ENCODE data around the gene MACO1. TPM values are rescaled to one million over a fixed set of nuclear protein-coding genes. Genes with fewer than 3 reads are reported as not detected.

MACO1 gene
- polyA plus RNA-seq, 1 donor (not counting 4 experiments of a cell fraction or from before 2014, with no cell fraction given) = 8.1 TPM

GRCh38 chr1:25533775-25534409 lies 103.2 kb downstream of the MACO1 start:
- Histone ChIP-seq H3K79me2 (ENCODE audit: control insufficient read depth, insufficient read depth, low read length) (no peaks in the 10 kb centered on the region), H3K4me1 (ENCODE audit: control insufficient read depth, extremely low read depth, insufficient read depth, low read length) (peaks cover 2% of the 10 kb centered on the region), H3K9me1 (ENCODE audit: control insufficient read depth, extremely low read depth, insufficient read depth, low read length) (no peaks in the 10 kb centered on the region), H3K27ac (ENCODE audit: control insufficient read depth, insufficient read depth, low read length) (no peak overlapping the region), H3K9ac (ENCODE audit: control insufficient read depth, extremely low read depth, insufficient read depth, low read length) (no peak overlapping the region), H3K9me3 (ENCODE audit: control insufficient read depth, low read depth, low read length) (no peaks in the 10 kb centered on the region), H3K27me3 (ENCODE audit: control insufficient read depth, extremely low read depth, insufficient read depth, low read length) (peaks cover 12% of the 10 kb centered on the region), H4K20me1 (ENCODE audit: control insufficient read depth, extremely low read depth, insufficient read depth, low read length) (no peaks in the 10 kb centered on the region), H3K4me2 (ENCODE audit: control insufficient read depth, extremely low read depth, insufficient read depth, low read depth, low read length) (no peak overlapping the region), H3K36me3 (ENCODE audit: control insufficient read depth in 2 of 2, extremely low read depth in 1 of 2, insufficient read depth in 2 of 2, low read length in 2 of 2) (no peaks in the 10 kb centered on the region), H2AFZ (ENCODE audit: control insufficient read depth, low read length) (no peak overlapping the region), H3K4me3 (ENCODE audit: control insufficient read depth in 2 of 3, extremely low read depth in 1 of 3, insufficient read depth in 2 of 3, low read depth in 1 of 3, low read length in 3 of 3) (no peak overlapping the region)
- no peak for TF ChIP-seq EZH2 (IDR thresholded peaks at IDR 0.05; ENCODE audit: low read length)
- TF ChIP-seq, protein P1, sequence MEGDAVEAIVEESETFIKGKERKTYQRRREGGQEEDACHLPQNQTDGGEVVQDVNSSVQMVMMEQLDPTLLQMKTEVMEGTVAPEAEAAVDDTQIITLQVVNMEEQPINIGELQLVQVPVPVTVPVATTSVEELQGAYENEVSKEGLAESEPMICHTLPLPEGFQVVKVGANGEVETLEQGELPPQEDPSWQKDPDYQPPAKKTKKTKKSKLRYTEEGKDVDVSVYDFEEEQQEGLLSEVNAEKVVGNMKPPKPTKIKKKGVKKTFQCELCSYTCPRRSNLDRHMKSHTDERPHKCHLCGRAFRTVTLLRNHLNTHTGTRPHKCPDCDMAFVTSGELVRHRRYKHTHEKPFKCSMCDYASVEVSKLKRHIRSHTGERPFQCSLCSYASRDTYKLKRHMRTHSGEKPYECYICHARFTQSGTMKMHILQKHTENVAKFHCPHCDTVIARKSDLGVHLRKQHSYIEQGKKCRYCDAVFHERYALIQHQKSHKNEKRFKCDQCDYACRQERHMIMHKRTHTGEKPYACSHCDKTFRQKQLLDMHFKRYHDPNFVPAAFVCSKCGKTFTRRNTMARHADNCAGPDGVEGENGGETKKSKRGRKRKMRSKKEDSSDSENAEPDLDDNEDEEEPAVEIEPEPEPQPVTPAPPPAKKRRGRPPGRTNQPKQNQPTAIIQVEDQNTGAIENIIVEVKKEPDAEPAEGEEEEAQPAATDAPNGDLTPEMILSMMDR (optimal IDR thresholded peaks at IDR 0.05 in 1 of 3, IDR thresholded peaks at IDR 0.05 in 1 of 3, conservative IDR thresholded peaks at IDR 0.05 in 1 of 3; ENCODE audit: extremely low read depth in 1 of 3, insufficient read depth in 2 of 3, low read length in 3 of 3) = no peak
- dilution Hi-C loops (cut with MboI; ENCODE audit: extremely low pct_ligation_motif_present, low sequenced_read_pairs) = no loop called here
- DNase-seq (ENCODE audit: low read depth, low spot score) = no peak
- no peak for FAIRE-seq

- H3K9me1 ChIP-seq (ENCODE audit: control insufficient read depth, extremely low read depth, insufficient read depth, low read length) = no peaks in the 10 kb centered on the region
- no peak for TF ChIP-seq EZH2 (IDR thresholded peaks at IDR 0.05; ENCODE audit: low read length)
- TF ChIP-seq, protein P1 (optimal IDR thresholded peaks at IDR 0.05 in 1 of 3, IDR thresholded peaks at IDR 0.05 in 1 of 3, conservative IDR thresholded peaks at IDR 0.05 in 1 of 3; ENCODE audit: extremely low read depth in 1 of 3, insufficient read depth in 2 of 3, low read length in 3 of 3) = no peak
- no peaks in the 10 kb centered on the region for H3K9me3 ChIP-seq (ENCODE audit: control insufficient read depth, low read depth, low read length)
- H3K27me3 ChIP-seq (ENCODE audit: control insufficient read depth, extremely low read depth, insufficient read depth, low read length) = peaks cover 12% of the 10 kb centered on the region
- dilution Hi-C loops (cut with MboI; ENCODE audit: extremely low pct_ligation_motif_present, low sequenced_read_pairs) = no loop called here
- H3K79me2 ChIP-seq (ENCODE audit: control insufficient read depth, insufficient read depth, low read length) = no peaks in the 10 kb centered on the region
- H3K4me1 ChIP-seq (ENCODE audit: control insufficient read depth, extremely low read depth, insufficient read depth, low read length) = peaks cover 2% of the 10 kb centered on the region
- FAIRE-seq = no peak
- no peak for DNase-seq (ENCODE audit: low read depth, low spot score)
- H3K4me2 ChIP-seq (ENCODE audit: control insufficient read depth, extremely low read depth, insufficient read depth, low read depth, low read length) = no peak overlapping the region
- H3K36me3 ChIP-seq (ENCODE audit: control insufficient read depth in 2 of 2, extremely low read depth in 1 of 2, insufficient read depth in 2 of 2, low read length in 2 of 2) = no peaks in the 10 kb centered on the region
- H2AFZ ChIP-seq (ENCODE audit: control insufficient read depth, low read length) = no peak overlapping the region
- no peak overlapping the region for H3K27ac ChIP-seq (ENCODE audit: control insufficient read depth, insufficient read depth, low read length)
- H4K20me1 ChIP-seq (ENCODE audit: control insufficient read depth, extremely low read depth, insufficient read depth, low read length) = no peaks in the 10 kb centered on the region
- H3K4me3 ChIP-seq (ENCODE audit: control insufficient read depth in 2 of 3, extremely low read depth in 1 of 3, insufficient read depth in 2 of 3, low read depth in 1 of 3, low read length in 3 of 3) = no peak overlapping the region
- H3K9ac ChIP-seq (ENCODE audit: control insufficient read depth, extremely low read depth, insufficient read depth, low read length) = no peak overlapping the region
These were observed 103.7 kb downstream of the MACO1 start for GRCh38 chr1:25534410-25534788.
